Small intestine (tissue), 7 donors: ENCODE results near the gene LYSET. TPM values are rescaled to one million over a fixed set of nuclear protein-coding genes. Genes with fewer than 3 reads are reported as not detected.
A peak's percentile ranks its signal among the peaks of the same experiment; 100 is the strongest.
"Not testable (repeated sequence)": the region's sequence is repeated elsewhere in the genome, so short reads cannot be mapped to it uniquely, and the experiment has no call there.

Experiments used
- DNase-seq, 2 donors: peaks; one replicate each; pipeline versions ENCODE4 v3.0.0 to v3.0.0-alpha.2; 2013
- FAIRE-seq: peaks from 2 replicates; lab custom pipeline; 2012; peaks lifted over from hg19 to GRCh38; lab: Jason Lieb, UNC
- H3K27ac ChIP-seq, 3 donors: one replicate each; pipeline ENCODE4 v1.5.1; 2013; ENCODE audit warnings: low read length in 2 of 3, mild to moderate bottlenecking in 2 of 3, control low read depth in 1 of 3, inconsistent platforms in 1 of 3, low read depth in 1 of 3, moderate library complexity in 1 of 3
- H3K27me3 ChIP-seq, 3 donors: one replicate each; pipeline ENCODE4 v1.6.1; 2013; ENCODE audit warnings: low read length in 3 of 3, inconsistent platforms in 1 of 3; ENCODE audit not compliant: control insufficient read depth in 3 of 3, insufficient read depth in 3 of 3
- H3K36me3 ChIP-seq, 3 donors: one replicate each; pipeline ENCODE4 v1.6.1; 2013; ENCODE audit warnings: low read length in 3 of 3, inconsistent platforms in 1 of 3, low read depth in 1 of 3, mild to moderate bottlenecking in 1 of 3, moderate library complexity in 1 of 3; ENCODE audit not compliant: control insufficient read depth in 3 of 3, insufficient read depth in 2 of 3
- H3K4me1 ChIP-seq, 3 donors: one replicate each; pipeline ENCODE4 v1.6.1; 2013; ENCODE audit warnings: low read length in 2 of 3, inconsistent platforms in 1 of 3, low read depth in 1 of 3, mild to moderate bottlenecking in 1 of 3, moderate library complexity in 1 of 3; ENCODE audit not compliant: control insufficient read depth in 3 of 3, insufficient read depth in 2 of 3
- H3K4me3 ChIP-seq, 3 donors: one replicate each; pipeline ENCODE4 v1.5.1; 2013; ENCODE audit warnings: low read length in 3 of 3, control low read depth in 1 of 3, inconsistent platforms in 1 of 3, low read depth in 1 of 3, mild to moderate bottlenecking in 1 of 3, moderate library complexity in 1 of 3
- H3K9me3 ChIP-seq, 2 donors: one replicate each; pipeline ENCODE4 v1.6.1; 2013; ENCODE audit warnings: low read depth in 1 of 2, low read length in 1 of 2; ENCODE audit not compliant: control insufficient read depth in 2 of 2, insufficient read depth in 1 of 2
- WGBS, 3 donors: extraction: QIAGEN DNeasy Blood & Tissue Kit; methylation state at CpG; one replicate each; pipeline ENCODE4 v1.1.7; 2013; 5-methylcytosine and 5-hydroxymethylcytosine counted together
- polyA plus RNA-seq, 4 donors: library from polyadenylated mRNA; stranded (reverse) in 3 of 4; unstranded in 1 of 4; fragments of 200-250 nt in 3 of 4; fragments of 120-200 nt in 1 of 4; gene quantifications; one replicate each; pipeline versions ENCODE4 v1.2.1 to v1.2.3, GENCODE V29; 2013
- donor health status: healthy with polysubstance abuse.
- donor health status: control.
- donor health status: control.
- donor health status: Bipolar disorder and iron deficiency.
- donor health status: healthy.

LYSET gene
- polyA plus RNA-seq, 4 donors: 26.2 to 50.4 (median 27.8) TPM

DNA sequence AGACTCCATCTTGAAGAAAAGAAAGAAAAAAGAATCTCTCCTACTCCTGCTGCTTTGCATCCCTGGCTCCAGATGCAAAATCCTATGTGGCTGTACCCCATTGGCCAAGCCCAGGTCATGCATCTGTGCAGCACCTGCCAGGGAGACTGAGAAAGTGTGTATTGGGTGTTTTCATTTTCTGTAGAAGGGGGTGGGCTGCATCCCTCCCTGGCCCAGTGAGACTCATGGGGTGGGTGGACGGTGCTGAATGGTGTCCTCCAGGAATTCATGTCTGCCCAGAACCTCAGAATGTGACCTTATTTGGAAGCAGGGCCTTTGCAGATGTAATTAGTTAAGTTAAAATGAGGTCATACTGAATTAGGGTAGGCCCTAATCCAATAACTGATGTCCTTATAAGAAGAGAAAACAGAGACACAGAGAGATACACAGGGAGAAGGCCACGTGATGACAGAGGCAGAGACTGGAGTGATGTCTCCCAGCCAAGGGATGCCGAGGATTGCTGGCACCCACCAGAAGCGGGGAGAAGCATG lies 23.6 kb upstream of the LYSET start:
- FAIRE-seq (no peak), DNase-seq (no peak)
- H3K4me1 ChIP-seq: no peaks in the 10 kb centered on the region
- H3K4me3 ChIP-seq: no peak overlapping the region
- H3K9me3 ChIP-seq: no peaks in the 10 kb centered on the region
- no peaks in the 10 kb centered on the region for H3K36me3 ChIP-seq
- WGBS, 3 donors: 78 to 84% (median 80%) methylated on average over 4 of the region's 4 CpGs
- no peak overlapping the region for H3K27ac ChIP-seq
- H3K27me3 ChIP-seq: no peaks in the 10 kb centered on the region

DNA sequence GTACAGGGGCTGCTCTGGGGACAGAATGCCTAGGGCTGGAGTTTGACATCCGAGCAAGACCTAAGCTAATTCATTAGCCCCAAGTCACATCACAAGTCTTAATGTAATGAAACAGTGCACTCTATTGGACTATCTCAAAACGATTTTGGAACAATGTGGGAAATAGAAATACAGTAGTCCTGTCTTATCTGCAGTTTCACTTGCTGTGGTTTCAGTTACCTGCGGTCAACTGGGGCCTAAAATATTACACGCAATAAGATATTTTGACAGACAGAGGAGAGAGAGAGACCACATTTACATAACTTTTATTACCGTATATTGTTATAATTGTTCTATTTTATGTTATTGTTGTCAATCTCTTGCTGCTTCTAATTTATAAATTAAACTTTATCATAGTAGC lies 21.6 kb upstream of the LYSET start:
- 67 to 76% (median 69%) methylated on average over 5 of the region's 5 CpGs for WGBS, 3 donors
- no peak for FAIRE-seq

DNA sequence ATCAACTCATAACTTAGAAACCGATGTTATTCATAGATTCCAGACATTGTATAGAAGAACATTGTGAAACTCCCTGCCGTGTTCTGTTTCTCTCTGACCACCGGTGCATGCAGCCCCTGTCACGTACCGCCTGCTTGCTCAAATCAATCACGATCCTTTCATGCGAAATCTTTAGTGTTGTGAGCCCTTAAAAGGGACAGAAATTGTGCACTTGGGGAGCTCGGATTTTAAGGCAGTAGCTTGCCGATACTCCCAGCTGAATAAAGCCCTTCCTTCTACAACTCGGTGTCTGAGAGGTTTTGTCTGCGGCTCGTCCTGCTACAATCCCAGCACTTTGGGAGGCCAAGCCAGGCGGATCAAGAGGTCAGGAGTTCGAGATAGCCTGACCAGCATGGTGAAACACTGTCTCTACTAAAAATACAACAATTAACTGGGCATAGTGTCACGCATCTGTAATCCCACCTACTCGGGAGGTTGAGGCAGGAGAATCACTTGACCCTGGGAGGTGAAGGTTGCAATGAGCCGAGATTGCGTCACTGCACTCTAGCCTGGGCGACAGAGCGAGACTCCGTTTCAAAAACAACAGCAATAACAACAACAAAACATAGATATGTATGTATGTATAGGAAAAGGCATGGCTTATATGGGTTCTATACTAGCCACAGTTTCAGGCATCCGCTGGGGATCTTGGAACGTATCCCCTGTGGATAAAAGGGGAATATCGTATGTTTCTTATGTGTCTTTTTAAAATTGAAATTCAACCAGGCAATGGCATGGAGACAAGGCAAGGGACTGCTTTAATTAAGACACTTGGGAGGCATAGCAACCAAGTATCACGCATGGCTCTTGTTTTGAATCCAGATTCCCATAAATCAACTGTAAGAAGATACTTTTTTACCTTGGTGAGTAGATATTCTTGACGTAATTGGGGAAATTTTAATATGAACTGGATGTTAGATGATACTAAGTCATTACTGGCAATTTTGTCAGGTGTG lies 19.5 kb upstream of the LYSET start:
- not testable (repeated sequence) for H3K27me3 ChIP-seq, DNase-seq, H3K36me3 ChIP-seq, H3K27ac ChIP-seq, H3K9me3 ChIP-seq, H3K4me3 ChIP-seq, H3K4me1 ChIP-seq, FAIRE-seq
- 91 to 92% (median 91%) methylated on average over 26 of the region's 26 CpGs for WGBS, 3 donors

More for the DNA sequence above, 21.6 kb upstream of the LYSET start:
- no peak overlapping the region for H3K27ac ChIP-seq
- DNase-seq: no peak
- H3K4me1 ChIP-seq: no peaks in the 10 kb centered on the region
- no peaks in the 10 kb centered on the region for H3K9me3 ChIP-seq
- no peaks in the 10 kb centered on the region for H3K27me3 ChIP-seq
- no peak overlapping the region for H3K4me3 ChIP-seq
- no peaks in the 10 kb centered on the region for H3K36me3 ChIP-seq

DNA sequence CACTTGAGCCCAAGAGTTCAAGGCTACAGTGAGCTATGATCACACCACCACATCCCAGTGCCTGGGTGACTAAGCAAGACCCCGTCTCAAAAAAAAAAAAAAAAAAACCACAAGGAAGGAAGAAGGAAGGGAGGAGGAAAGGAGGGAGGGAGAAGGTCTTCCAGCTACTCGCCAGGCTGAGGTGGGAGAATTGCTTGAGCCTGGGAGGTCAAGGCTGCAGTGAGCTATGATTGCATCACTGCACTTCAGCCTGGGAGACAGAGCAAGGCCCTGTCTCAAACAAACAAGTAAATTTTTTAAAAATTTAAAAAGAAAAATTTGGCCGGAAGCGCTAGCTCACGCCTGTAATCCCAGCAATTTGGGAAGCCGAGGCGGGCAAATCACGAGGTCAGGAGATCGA lies 16.5 kb upstream of the LYSET start:
- H3K27me3 ChIP-seq, H3K9me3 ChIP-seq, DNase-seq, H3K4me3 ChIP-seq, H3K4me1 ChIP-seq, FAIRE-seq, H3K36me3 ChIP-seq, H3K27ac ChIP-seq: not testable (repeated sequence)
- whole genome bisulfite sequencing, 3 donors: 83 to 88% (median 88%) methylated on average over 9 of the region's 9 CpGs

DNA sequence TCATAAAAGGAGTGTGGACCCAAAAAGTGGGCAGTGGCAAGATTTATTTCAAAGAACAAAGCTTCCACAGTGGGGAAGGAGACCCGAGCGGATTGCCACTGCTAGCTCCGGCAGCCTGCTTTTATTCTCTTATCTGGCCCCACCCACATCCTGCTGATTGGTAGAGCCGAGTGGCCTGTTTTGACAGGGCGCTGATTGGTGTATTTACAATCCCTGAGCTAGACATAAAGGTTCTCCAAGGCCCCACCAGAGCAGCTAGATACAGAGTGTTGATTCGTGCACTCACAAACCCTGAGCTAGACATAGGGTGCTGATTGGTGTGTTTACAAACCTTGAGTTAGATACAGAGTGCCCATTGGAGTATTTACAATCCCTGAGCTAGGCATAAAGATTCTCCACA lies 15.5 kb upstream of the LYSET start:
- H3K27ac ChIP-seq, DNase-seq, H3K4me3 ChIP-seq, H3K27me3 ChIP-seq, H3K4me1 ChIP-seq, H3K36me3 ChIP-seq, H3K9me3 ChIP-seq, FAIRE-seq: not testable (repeated sequence)
- 78 to 90% (median 83%) methylated on average over 5 to 6 of the region's 6 CpGs for WGBS, 3 donors

DNA sequence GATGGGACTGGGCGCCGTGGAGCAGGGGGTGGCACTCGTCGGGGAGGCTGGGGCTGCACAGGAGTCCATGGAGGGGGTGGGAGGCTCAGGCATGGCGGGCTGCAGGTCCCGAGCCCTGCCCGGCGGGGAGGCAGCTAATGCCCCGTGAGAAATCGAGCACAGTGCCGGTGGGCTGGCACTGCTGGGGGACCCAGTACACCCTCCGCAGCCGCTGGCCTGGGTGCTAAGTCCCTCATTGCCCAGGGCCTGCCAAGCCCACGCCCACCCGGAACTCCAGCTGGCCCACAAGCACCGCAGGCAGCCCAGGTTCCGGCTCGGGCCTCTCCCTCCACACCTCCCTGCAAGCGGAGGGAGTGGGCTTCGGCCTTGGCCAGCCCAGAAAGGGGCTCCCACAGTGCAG lies 15.0 kb upstream of the LYSET start:
- H3K9me3 ChIP-seq, FAIRE-seq, H3K27me3 ChIP-seq, H3K4me3 ChIP-seq, DNase-seq, H3K4me1 ChIP-seq, H3K36me3 ChIP-seq, H3K27ac ChIP-seq: not testable (repeated sequence)
- 94 to 95% (median 94%) methylated on average over 16 to 20 of the region's 20 CpGs for WGBS, 3 donors

DNA sequence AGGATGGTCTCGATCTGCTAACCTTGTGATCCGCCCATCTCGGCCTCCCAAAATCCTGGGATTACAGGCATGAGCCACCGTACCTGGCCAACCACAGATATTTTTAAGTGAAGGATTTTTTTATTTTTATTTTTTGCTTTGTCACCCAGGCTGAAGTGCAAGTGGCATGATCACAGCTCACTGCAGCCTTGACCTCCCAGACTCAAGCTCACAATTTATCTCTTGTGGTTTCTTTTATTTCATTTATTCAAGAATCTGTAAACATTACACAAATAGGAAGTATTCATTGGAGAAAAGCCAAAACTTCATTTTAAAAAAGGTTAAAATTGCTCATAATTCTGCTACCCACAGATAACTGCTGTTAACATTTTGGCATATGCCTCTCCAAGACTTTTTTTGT lies 13.7 kb upstream of the LYSET start:
- FAIRE-seq: no peak
- H3K4me1 ChIP-seq: no peaks in the 10 kb centered on the region
- no peak overlapping the region for H3K27ac ChIP-seq
- no peaks in the 10 kb centered on the region for H3K27me3 ChIP-seq
- no peaks in the 10 kb centered on the region for H3K36me3 ChIP-seq
- WGBS, 3 donors: 85 to 90% (median 88%) methylated on average over 4 of the region's 4 CpGs
- no peaks in the 10 kb centered on the region for H3K9me3 ChIP-seq
- no peak for DNase-seq
- no peak overlapping the region for H3K4me3 ChIP-seq

DNA sequence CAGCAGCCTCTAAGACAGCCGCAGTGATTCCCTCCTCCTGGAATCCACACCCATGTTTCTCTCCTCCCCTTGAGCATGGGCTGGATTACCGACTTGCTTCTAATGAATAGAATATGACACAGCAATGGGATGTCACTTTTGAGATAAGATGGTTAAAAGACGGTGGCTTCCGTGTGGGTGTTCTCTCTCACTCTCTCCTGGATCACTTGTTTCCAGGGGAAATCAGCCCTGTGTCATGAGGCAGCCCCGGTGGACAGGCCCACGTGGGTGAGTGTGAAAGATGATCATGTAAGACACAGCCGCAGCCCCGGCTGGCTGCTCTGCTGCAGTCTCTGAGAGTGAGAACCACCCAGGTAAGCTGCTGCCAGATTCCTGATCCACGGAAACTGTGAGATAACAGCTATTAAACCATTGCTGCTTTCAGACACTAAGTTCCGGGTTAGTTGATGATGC lies 11.1 kb upstream of the LYSET start:
- FAIRE-seq (no peak), DNase-seq (peak; percentile 27 to 57)
- 13 to 35% (median 24%) methylated on average over 10 of the region's 10 CpGs for WGBS, 3 donors
- Histone ChIP-seq H3K4me1 (no peaks in the 10 kb centered on the region), H3K27me3 (no peaks in the 10 kb centered on the region), H3K9me3 (no peaks in the 10 kb centered on the region), H3K27ac (peak overlapping the region in 1 of 3 donors; percentile 68), H3K36me3 (no peaks in the 10 kb centered on the region), H3K4me3 (no peak overlapping the region)
